ENCODE data around the gene TRIM29. TPM values are rescaled to one million over a fixed set of nuclear protein-coding genes. Genes with fewer than 3 reads are reported as not detected.

The TRIM29 gene
- total and polyA plus RNA-seq, 2 of the 4 experiments (the other 2 are of a cell fraction): not detected

Other genes starting within 250 kb of the TRIM29 start
- gene OAF, start 72.9 kb upstream of the TRIM29 start, total RNA-seq (2012; rRNA removed): 9.9 and 10.8 TPM in 2 replicates
- gene OAF, start 72.9 kb upstream of the TRIM29 start, polyA plus RNA-seq (2012; rRNA removed): 42.0 and 53.1 TPM in 2 replicates
- gene POU2F3, start 102.0 kb upstream of the TRIM29 start, total RNA-seq (2012; rRNA removed): under 0.01 TPM in 1 of 2 replicates, not detected in the other
- 0.09 and 0.14 TPM in 2 replicates for gene POU2F3, start 102.0 kb upstream of the TRIM29 start, polyA plus RNA-seq (2012; rRNA removed)
- gene TLCD5, start 187.2 kb upstream of the TRIM29 start, total RNA-seq (2012; rRNA removed): 11.5 and 11.7 TPM in 2 replicates
- gene TLCD5, start 187.2 kb upstream of the TRIM29 start, polyA plus RNA-seq (2012; rRNA removed): 6.8 and 9.5 TPM in 2 replicates
- 115 and 131 TPM in 2 replicates for gene ARHGEF12, start 198.3 kb upstream of the TRIM29 start, total RNA-seq (2012; rRNA removed)
- gene ARHGEF12, start 198.3 kb upstream of the TRIM29 start, polyA plus RNA-seq (2012; rRNA removed): 20.0 and 25.5 TPM in 2 replicates

Data from IMR-90 (cell line).